Vagina (tissue), 2 donors: ENCODE data around the gene PCBP4. TPM values are rescaled to one million over a fixed set of nuclear protein-coding genes. Genes with fewer than 3 reads are reported as not detected.
A peak's percentile ranks its signal among the peaks of the same experiment; 100 is the strongest.

Experiments used
- DNase-seq, 2 donors: peaks; one replicate each; pipeline ENCODE4 v3.0.0-alpha.2; 2017; ENCODE audit errors: extremely low spot score in 2 of 2
- H3K27ac ChIP-seq: fragments of 200-600 bp; sonication (generic); one replicate; pipeline ENCODE4 v1.5.1; 2019
- H3K27me3 ChIP-seq: fragments of 200-600 bp; sonication (generic); one replicate; pipeline ENCODE4 v1.5.1; 2019
- H3K36me3 ChIP-seq, 2 donors: fragments of 200-600 bp; sonication (generic); one replicate each; pipeline ENCODE4 v1.5.1; 2017 to 2019
- H3K4me1 ChIP-seq: fragments of 200-600 bp; sonication (generic); one replicate; pipeline ENCODE4 v1.5.1; 2019
- H3K4me3 ChIP-seq, 2 donors: fragments of 200-600 bp; sonication (generic); 1 replicate in 1 of 2; 2 replicates in 1 of 2; pipeline ENCODE4 v1.5.1; 2016 to 2019
- H3K9me3 ChIP-seq: fragments of 200-600 bp; sonication (generic); one replicate; pipeline ENCODE4 v1.5.1; 2019
- POLR2A ChIP-seq, 2 donors: fragments of 450-650 bp; IDR thresholded peaks; one replicate each; pipeline ENCODE4 v1.6.1; 2017; ENCODE audit warnings: antibody characterized with exemption in 2 of 2, mild to moderate bottlenecking in 2 of 2, moderate library complexity in 2 of 2
- POLR2AphosphoS5 ChIP-seq, 2 donors: sonication (generic); formaldehyde crosslinking; IDR thresholded peaks; one replicate each; pipeline ENCODE4 v1.9.0; 2017; ENCODE audit warnings: antibody characterized with exemption in 2 of 2, mild to moderate bottlenecking in 2 of 2, low read depth in 1 of 2; ENCODE audit not compliant: insufficient read depth in 1 of 2
- intact Hi-C: fragments of 100-400 bp; cut with DNase I; formaldehyde crosslinking; loops from one replicate; pipeline ENCODE4 v1.15.1; 2023
- total RNA-seq: library from RNA; depleted of rRNA; stranded (reverse); fragments of >200 nt; gene quantifications from one replicate; pipeline ENCODE4 v1.2.3, GENCODE V29; 2016
- TF ChIP-seq, protein P1 (sequence below), 3 experiments: fragments of 450-650 bp in 2 of 3; fragments of 200-600 bp in 1 of 3; sonication (generic) in 1 of 3; IDR thresholded peaks; one replicate each; pipeline ENCODE4 v1.5.1; 2017 to 2019; ENCODE audit warnings: antibody characterized with exemption in 3 of 3, mild to moderate bottlenecking in 2 of 3, moderate library complexity in 2 of 3

Gene PCBP4
- total RNA-seq, 1 donor from 2014 or later, result 36.6 TPM

DNA sequence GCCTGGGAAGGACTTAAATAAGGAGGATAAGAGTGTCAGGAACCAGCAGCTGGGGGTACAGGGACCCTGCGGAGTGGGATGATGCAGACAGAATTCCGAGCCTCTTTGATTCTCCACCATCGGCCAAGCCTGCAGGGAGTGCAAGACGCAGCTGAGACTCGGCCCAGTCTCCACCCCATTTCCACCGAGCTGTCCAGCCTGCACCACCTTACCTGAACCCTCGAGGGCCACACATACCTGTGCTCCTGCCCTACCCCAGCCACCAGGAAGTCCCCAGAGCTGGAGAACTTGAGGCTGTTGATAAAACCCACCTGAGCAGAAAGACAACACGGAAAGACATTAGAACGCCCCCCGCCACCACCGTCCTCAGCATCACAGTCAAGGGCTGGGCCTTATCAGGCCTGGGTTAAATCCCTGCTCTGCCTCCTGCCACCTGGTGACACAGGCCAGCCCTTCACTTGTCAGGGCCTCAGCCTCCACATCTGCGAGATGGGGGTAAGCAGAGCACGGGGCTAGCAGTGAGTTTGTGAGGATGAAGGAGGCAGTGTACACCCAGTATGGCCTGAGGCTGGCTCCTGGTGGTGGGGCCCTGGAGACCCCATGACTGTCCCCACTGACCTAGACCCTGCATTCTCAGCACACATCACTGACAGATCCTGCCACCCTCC lies 33.6 kb downstream of the PCBP4 start:
- no peaks in the 10 kb centered on the region for H3K9me3 ChIP-seq
- no peaks in the 10 kb centered on the region for H3K4me1 ChIP-seq
- no peak for DNase-seq
- H3K4me3 ChIP-seq, result no peak overlapping the region
- H3K36me3 ChIP-seq, result peaks cover 0 to 50% of the 10 kb centered on the region in 2 donors
- TF ChIP-seq POLR2A (IDR thresholded peaks at IDR 0.05) (no peak), POLR2AphosphoS5 (IDR thresholded peaks at IDR 0.05; ENCODE audit: insufficient read depth in 1 of 2, low read depth in 1 of 2) (no peak)
- TF ChIP-seq, protein P1, sequence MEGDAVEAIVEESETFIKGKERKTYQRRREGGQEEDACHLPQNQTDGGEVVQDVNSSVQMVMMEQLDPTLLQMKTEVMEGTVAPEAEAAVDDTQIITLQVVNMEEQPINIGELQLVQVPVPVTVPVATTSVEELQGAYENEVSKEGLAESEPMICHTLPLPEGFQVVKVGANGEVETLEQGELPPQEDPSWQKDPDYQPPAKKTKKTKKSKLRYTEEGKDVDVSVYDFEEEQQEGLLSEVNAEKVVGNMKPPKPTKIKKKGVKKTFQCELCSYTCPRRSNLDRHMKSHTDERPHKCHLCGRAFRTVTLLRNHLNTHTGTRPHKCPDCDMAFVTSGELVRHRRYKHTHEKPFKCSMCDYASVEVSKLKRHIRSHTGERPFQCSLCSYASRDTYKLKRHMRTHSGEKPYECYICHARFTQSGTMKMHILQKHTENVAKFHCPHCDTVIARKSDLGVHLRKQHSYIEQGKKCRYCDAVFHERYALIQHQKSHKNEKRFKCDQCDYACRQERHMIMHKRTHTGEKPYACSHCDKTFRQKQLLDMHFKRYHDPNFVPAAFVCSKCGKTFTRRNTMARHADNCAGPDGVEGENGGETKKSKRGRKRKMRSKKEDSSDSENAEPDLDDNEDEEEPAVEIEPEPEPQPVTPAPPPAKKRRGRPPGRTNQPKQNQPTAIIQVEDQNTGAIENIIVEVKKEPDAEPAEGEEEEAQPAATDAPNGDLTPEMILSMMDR (IDR thresholded peaks at IDR 0.05), result no peak
- intact Hi-C loops, result no loop called here
- no peak overlapping the region for H3K27ac ChIP-seq
- no peaks in the 10 kb centered on the region for H3K27me3 ChIP-seq

DNA sequence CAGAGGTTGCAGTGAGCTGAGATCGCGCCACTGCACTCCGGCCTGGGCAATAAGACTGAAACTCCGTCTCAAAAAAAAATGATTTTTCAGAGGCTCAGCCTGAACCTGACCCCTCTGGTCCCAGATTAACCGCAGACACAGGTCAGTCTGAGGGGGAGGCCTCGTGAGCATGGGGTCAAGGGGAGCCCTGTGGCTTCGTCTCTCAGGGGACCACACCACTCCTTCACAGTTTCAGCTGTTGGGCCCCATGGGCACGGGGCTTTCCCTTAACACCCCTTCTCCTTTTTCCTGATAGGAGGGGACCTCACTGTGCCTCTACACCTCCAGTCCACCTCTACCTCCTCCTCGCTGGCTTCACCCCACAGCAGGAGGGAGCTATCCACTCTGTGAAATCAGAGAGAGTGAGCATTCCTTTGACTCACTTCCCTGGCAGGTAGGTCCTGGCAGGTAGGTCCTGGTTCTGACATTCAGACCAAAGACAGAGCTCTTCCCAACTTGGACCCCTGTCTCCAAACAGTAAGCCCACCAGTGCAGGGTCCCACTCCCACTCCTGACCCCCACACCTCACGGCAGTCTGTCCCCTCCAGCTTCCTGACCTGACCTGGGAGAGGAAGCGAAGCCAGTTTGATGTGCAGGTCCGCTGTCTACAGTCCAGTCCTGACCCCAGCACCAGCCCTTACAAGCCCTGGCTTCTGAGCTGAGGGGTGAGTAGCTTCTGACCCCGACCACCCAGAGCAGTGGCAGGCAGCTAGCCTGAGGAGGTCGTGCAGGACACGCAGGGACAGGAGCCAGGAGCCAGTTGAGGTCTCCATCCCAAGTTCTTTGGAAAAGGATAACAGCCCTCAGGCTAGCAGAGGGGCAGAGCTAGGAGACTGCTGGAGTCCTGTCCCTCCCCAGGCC lies 34.5 kb downstream of the PCBP4 start:
- H3K36me3 ChIP-seq, result peaks cover 0 to 46% of the 10 kb centered on the region in 2 donors
- H3K27ac ChIP-seq, result no peak overlapping the region

GRCh38 chr3:51931756-51932155 lies 35.5 kb downstream of the PCBP4 start:
- no peak for DNase-seq
- intact Hi-C loops, result no loop called here

More for the DNA sequence above, 34.5 kb downstream of the PCBP4 start:
- TF ChIP-seq, protein P1 (IDR thresholded peaks at IDR 0.05), result no peak
- TF ChIP-seq POLR2AphosphoS5 (IDR thresholded peaks at IDR 0.05; ENCODE audit: insufficient read depth in 1 of 2, low read depth in 1 of 2) (no peak), POLR2A (IDR thresholded peaks at IDR 0.05) (no peak)
- no peaks in the 10 kb centered on the region for H3K9me3 ChIP-seq
- no peaks in the 10 kb centered on the region for H3K4me1 ChIP-seq
- DNase-seq, result peak in 1 of 2 donors; percentile 95
- intact Hi-C loops, result no loop called here
- H3K4me3 ChIP-seq, result no peak overlapping the region
- no peaks in the 10 kb centered on the region for H3K27me3 ChIP-seq

DNA sequence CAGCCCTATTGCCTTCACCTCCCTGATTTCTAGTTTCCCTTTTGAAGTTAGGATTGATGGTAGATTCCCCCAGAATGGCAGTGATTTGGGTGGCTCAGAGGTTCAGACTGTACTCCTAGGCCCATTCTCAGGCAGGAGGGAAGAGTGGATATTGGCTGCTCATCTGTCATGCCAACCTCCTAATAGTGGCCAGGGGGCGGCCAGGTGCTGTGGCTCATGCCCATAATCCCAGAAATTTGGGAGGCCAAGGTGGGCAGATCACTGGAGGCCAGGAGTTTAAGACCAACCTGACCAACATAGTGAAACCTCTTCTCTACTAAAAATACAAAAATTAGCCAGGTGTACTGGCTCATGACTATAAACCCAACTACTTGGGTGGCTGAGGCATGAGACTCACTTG lies 36.8 kb downstream of the PCBP4 start:
- H3K27ac ChIP-seq, result no peak overlapping the region
- no peaks in the 10 kb centered on the region for H3K27me3 ChIP-seq
- H3K4me1 ChIP-seq, result no peaks in the 10 kb centered on the region
- DNase-seq, result no peak
- intact Hi-C loops, result no loop called here
- no peaks in the 10 kb centered on the region for H3K9me3 ChIP-seq
- H3K4me3 ChIP-seq, result no peak overlapping the region
- peaks cover 0 to 23% of the 10 kb centered on the region in 2 donors for H3K36me3 ChIP-seq
- no peak for TF ChIP-seq POLR2AphosphoS5 (IDR thresholded peaks at IDR 0.05; ENCODE audit: insufficient read depth in 1 of 2, low read depth in 1 of 2)
- TF ChIP-seq, protein P1 (IDR thresholded peaks at IDR 0.05), result no peak
- no peak for TF ChIP-seq POLR2A (IDR thresholded peaks at IDR 0.05)

More at GRCh38 chr3:51931756-51932155, 35.5 kb downstream of the PCBP4 start:
- Histone ChIP-seq H3K4me1 (no peaks in the 10 kb centered on the region), H3K4me3 (no peak overlapping the region), H3K27ac (no peak overlapping the region), H3K9me3 (no peaks in the 10 kb centered on the region), H3K27me3 (no peaks in the 10 kb centered on the region), H3K36me3 (peaks cover 0 to 36% of the 10 kb centered on the region in 2 donors)
- TF ChIP-seq, protein P1 (IDR thresholded peaks at IDR 0.05), result no peak
- TF ChIP-seq POLR2A (IDR thresholded peaks at IDR 0.05), result no peak
- TF ChIP-seq POLR2AphosphoS5 (IDR thresholded peaks at IDR 0.05; ENCODE audit: insufficient read depth in 1 of 2, low read depth in 1 of 2), result no peak
